GM19035 (cell line): ENCODE measurements around the gene ATP1A3.

Experiments
- ATAC-seq: cut with Tn5 transposase; IDR thresholded peaks from one replicate; pipeline ENCODE4 v1.9.1; 2021; ENCODE audit not compliant: unreplicated experiment

The ATP1A3 gene

DNA sequence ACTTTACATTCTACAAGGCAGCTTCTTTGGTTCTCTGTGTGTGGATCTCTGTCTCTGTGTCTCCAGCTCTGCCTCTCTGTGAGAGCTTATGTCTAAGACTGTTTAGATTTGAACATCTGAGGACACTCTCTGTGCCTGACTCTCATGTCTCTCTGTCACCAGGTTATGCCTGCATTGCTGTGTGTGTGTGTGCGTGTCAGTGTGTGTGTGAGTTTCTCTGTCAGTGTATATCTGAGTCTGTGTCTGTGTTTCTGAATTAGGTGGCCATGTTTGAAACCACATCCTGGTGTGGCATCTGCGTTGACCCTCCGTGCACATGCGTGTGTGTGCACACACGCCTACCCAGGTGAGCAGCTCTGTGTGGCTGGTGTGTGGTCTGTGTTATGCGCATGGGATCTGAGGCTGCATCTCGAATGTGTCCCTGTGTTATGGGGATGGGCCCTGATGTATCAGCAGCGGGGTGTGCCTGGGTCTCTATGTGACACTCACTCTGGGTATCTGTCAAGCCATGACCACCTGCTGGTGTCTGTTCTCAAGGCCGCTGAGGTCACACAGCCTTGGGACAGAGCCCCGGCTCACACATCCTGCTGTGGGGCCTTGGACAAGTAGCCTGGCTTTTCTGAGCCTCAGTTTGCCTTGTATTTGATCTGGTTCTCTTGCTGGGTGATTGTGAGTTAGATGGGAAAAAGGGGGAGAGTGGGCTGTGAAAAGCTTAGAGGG lies 6.7 kb downstream of the ATP1A3 start:
- ATAC-seq, result no peak

DNA sequence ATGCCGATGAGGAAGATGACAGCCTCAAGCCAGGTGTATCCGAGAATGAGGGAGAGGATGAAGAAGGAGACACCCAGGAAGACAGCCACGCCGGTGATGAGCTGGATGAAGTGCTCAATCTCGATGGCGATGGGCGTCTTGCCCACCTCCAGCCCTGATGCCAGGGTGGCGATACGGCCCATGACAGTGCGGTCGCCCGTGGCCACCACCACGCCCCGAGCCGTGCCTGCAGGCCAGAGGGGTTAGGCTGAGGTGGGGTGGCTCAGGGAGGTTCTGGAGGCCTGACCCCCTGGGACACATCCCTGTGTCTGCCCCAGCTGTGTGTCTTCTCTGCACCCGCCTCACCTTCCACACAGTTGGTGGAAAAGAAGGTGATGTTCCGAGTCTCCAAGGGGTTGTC lies 9.1 kb downstream of the ATP1A3 start:
- no peak for ATAC-seq

DNA sequence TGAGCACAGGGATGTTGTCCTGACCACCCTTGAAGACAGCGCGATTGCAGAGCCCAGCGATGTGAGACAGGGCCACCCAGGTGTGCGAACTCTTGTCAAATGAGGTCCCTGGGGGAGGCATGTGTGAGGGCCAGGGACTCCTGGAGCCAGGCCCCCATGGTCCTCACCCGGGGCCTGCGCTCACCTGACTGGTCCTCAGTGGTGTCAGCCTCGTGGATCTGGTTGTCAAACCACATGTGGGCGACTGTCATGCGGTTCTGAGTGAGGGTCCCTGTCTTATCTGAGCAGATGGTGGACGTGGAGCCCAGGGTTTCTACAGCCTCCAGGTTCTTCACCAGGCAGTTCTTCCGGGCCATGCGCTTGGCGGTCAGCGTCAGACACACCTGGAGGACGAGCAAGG lies 12.3 kb downstream of the ATP1A3 start:
- ATAC-seq, result no peak

GRCh38 chr19:41978470-41978869 lies 15.6 kb downstream of the ATP1A3 start:
- ATAC-seq, result no peak

DNA sequence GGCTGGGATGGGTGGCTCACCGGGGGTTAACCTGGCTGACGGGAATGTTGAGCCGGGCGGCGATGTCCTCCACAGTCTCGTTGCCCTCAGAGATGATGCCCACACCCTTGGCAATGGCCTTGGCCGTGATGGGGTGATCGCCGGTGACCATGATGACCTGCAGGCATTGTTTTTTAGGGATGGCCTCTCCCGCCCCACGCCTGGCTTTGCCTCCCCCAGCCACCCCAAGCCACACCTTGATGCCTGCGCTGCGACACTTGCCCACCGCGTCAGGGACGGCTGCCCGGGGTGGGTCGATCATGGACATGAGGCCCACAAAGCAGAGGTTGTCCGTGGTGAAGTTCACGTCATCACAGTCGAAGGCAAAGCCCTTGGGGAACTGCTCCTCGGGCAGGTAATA lies 16.1 kb downstream of the ATP1A3 start:
- no peak for ATAC-seq

- ATAC-seq, result no peak
Observed at GRCh38 chr19:41974652-41975051, 19.4 kb downstream of the ATP1A3 start.

DNA sequence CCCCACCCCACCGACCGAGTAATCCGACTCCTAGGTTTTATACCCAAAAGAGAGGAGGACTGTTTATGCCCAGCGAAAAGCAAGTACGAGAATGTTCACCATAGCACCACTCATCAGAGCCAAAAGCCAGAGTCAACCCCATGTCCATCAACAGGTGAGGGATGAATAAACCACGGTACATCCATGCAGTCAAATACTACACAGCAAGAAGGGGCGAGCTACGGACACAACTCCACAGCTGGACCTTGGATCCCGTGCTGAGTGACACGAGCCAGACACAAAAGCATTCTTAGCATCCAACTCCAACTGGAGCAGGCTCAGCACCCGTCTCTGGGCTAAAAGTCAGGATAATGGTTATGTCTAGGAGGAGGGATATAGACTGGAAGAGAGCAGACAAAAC lies 22.7 kb downstream of the ATP1A3 start:
- ATAC-seq, result no peak

- no peak for ATAC-seq
Observed at GRCh38 chr19:41969772-41970458, 24.1 kb downstream of the ATP1A3 start.

GRCh38 chr19:41968751-41969595 lies 25.1 kb downstream of the ATP1A3 start:
- no peak for ATAC-seq

GRCh38 chr19:41967054-41967783 lies 26.8 kb downstream of the ATP1A3 start:
- ATAC-seq, result no peak

DNA sequence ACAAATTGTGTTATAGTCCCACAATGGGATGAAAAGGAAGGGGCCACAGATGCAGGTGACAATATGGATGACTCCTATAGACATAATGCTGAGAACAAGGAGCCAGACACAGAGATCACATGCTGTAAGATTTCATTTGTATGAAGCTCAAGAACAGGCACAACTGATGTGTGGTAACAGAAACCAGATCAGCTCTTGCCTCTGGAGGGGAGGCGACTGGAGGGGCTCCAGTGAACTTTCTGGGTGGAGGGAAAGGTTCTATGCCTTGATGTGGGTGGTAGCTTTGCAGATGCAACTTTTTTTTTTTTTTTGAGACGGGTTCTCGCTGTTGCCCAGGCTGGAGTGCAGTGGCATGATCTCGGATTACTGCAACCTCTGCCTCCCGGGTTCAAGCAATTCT lies 28.9 kb downstream of the ATP1A3 start:
- no peak for ATAC-seq

DNA sequence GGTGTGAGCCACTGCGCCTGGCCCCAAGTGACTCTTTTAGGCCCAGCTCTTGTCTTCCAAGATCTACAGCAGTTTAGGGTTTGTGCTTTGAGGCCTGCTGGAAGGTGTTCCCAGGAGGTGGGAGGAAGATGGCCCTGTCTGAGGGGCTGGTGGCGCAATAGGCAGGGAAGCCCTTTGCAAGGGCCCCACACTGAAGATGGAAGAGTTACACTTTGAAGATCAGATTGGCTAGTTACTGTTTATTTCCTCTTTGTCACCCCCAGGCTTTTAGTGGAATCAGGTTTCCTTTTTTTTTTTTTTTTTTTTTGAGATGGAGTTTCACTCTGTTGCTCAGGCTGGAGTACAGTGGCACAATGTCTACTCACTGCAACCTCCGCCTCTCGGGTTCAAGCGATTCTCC lies 33.1 kb downstream of the ATP1A3 start:
- no peak for ATAC-seq

- ATAC-seq, result peak; percentile 84
Observed at GRCh38 chr19:41959056-41960053, 34.7 kb downstream of the ATP1A3 start, which contains the start of gene RABAC1. Gene RABAC1 (minus strand): TSS chr19:41959321. CDS start chr19:41959292, 29 bp downstream.

- ATAC-seq, result peak; percentile 57
Observed at GRCh38 chr19:41958367-41959055, 35.5 kb downstream of the ATP1A3 start.

DNA sequence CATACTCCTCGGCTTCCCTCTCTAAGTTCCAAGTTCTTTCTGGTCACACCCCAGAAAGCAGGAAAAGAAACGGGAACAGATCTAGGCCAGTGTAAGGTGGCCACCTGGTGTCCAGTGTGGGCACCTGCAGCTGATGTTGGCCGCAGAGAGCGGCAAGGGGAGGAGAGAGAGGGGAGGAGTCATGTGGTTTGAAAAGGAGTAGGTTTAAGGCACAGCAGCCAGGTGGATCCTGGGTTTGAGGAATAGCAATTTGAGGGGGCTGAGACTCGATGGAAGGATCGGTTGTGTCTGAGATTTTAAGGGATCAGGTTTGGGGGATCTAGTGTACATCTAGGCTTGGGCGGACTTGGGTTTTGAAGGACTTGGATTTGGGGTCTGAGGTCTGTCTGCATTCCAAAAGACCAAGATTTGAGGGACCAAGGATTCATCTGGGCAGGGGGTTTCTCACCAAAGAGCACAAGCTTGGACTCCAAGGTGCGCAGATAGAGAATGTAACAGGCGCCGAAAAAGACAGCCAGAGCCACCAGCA lies 36.1 kb downstream of the ATP1A3 start:
- ATAC-seq, result no peak

- ATAC-seq, result no peak
Observed at GRCh38 chr19:41957161-41957837, 36.7 kb downstream of the ATP1A3 start.

GRCh38 chr19:41956621-41957020 lies 37.4 kb downstream of the ATP1A3 start:
- ATAC-seq, result no peak

GRCh38 chr19:41955521-41955920 lies 38.5 kb downstream of the ATP1A3 start:
- no peak for ATAC-seq
